ENCODE measurements around the gene SPATA13.
A peak's percentile ranks its signal among the peaks of the same experiment; 100 is the strongest.
"Not testable (repeated sequence)": the region's sequence is repeated elsewhere in the genome, so short reads cannot be mapped to it uniquely, and the experiment has no call there.

Gene SPATA13

DNA sequence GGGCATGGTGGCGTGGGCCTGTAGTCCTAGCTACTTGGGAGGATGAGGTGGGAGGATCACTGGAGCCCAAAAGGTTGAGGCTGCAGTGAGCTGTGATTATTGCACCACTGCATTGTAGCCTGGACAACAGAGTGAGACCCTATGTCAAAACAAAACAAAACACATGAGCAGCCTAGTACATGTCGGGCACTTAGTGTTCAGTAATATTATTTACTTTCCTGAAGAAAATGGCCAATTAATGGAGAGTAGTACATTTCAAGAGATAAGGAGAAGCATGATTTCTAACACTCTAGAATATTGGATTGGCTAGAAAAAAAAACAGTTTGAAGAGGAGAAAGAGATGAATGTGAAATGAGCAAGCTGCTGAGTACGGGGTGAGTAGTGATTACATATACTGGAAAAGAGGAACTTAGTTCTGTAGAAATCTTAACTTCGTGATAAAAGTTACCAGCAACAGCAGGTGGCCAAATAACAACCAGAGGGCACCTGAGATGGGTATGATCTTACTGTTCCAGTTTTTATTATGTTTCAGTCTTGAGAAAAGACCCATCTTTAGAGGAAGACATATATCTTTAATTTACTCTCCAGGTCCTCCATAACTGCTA, 36.2 kb downstream of the SPATA13 start:
- DNase-seq (ENCODE audit: low read depth): no peak

DNA sequence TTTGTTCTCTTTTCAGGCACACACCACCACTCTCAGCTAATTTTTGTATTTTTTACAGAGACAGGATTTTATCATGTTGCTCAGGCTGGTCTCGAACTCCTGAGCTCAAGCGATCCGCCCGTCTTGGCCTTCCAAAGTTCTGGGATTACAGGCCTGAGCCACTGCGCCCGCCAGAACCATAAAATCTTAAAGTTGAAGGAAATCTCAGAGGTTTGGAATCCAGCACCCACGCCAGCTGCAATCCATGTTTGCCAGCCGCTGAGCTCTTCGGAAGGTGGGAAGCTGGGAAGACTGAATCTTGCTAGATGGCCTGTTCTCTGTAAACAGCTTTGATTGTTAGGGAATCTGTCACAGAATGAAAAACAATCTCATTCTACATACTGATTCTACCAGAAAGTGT, 38.5 kb downstream of the SPATA13 start:
- DNase-seq (ENCODE audit: low read depth): no peak

DNA sequence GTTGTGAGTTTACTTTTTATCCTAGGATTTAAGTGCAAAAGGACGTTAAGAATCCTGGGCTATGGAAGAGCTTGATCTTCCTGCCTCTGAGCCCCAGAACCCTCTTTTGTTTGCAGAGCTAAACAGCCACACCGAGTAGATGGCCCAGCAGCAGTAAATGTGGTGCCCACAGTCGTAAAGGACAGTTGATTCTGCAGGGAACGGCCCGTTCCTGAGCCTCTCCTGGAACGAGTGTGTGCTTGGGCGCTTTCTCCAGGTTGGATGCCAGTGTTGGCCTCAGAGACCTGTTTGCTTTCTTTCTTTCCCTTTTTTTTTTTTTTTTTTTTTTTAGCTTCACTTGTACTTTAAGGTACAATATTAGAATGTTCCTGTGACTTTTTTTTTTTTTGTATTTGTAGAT, 41.7 kb downstream of the SPATA13 start:
- no peak for DNase-seq (ENCODE audit: low read depth)

- no peak for DNase-seq (ENCODE audit: low read depth)
Measured at GRCh38 chr13:24203273-24203672, 42.8 kb downstream of the SPATA13 start.

DNA sequence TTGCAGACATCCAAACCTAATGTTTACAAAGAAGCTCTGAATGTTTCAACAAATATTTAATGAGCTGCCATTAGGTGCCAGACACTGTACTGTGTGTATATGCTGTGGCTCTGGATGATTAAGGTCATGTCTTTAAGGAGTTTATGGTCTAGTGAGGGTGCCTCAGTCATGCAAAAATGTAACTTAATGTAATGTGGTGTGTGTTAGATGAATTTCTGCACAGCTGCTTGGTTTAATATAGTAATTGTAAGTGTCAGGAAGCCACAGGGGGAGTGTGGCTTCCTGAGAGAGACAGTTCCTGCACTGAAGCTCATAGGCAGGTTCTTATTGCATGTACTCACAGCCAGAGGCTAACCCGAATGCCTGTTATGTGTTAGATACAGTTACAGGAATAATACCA, 43.3 kb downstream of the SPATA13 start:
- no peak for DNase-seq (ENCODE audit: low read depth)

GRCh38 chr13:24205076-24205475, 44.6 kb downstream of the SPATA13 start:
- not testable (repeated sequence) for DNase-seq (ENCODE audit: low read depth)

DNA sequence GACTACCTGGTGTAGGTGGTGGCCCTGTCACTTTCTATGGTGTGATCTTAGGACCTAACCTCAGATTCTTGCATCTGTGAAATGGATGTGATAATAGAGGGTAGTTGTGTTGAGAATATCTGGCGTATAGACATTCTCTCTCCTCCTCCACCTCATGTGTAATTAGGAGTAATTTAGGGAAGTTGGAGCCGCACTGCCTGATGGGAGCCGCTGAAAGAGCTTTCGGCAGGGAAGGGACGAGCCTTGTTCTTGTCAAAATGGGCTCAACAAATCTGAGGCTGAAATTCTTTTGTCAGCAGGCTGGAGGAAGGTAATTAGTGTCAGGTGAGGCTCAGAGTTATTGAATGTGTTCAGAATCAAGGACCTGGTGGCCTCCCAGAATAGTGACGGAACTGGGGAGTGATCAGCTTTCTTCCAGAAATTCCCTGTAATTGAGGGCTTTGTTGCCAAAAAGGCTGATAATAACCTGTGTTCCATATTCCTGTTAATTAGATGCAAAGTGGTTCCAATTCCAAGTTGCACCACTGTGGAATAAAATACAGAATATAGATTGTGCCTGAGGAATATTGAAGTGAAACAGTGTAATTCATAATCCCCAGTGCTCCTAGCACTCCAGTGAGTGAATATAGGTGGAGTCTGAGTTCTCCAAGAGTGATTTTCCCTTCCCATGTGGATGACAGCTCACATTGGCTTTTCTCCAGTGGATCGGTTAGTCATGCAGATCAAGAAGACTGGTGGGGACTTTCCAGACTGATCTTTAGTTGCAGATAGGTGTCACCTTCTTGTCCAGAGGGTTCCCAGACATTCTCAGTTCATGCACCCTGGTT, 47.5 kb downstream of the SPATA13 start:
- DNase-seq (ENCODE audit: low read depth): peak; percentile 67

- no peak for DNase-seq (ENCODE audit: low read depth)
Measured at GRCh38 chr13:24209138-24209537, 48.6 kb downstream of the SPATA13 start.

GRCh38 chr13:24212254-24212653, 51.7 kb downstream of the SPATA13 start:
- no peak for DNase-seq (ENCODE audit: low read depth)

DNA sequence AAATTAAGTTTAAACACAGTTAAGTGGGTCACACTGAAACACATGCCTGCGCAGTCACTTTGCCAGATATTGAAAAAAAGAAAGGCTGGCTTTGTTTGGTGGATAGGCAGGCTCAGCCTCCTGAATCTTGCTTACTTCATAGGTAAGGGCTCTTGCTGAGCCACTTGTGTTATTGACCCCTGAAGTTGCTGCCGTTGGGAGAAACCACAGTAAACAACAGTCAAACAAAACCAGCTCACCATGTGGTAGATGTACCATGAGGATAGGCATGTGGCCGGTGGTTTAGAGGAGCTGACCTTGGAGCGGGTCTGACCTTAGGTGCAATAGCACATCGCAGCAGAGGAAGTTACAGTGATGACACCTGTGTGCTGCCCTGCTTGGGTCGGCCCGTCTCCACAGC, 52.2 kb downstream of the SPATA13 start:
- no peak for DNase-seq (ENCODE audit: low read depth)

DNA sequence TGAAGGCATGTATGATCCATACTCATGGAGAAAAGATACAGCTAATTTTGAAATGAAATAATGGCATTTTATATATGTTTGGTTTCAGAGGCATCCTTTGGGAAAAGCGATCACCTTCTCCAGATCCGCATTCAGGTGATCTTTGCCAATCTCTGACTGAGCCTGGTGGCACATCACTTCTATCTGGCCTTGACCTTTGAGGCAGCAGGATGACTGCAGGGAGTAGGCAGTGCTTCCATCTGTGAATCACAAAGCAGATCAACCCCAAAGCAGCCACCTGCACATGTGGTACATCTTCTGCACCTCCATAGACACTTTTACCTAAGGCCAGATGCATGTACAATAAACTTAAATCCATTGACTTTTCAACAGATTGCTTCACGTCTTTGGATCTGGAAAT, 53.4 kb downstream of the SPATA13 start:
- no peak for DNase-seq (ENCODE audit: low read depth)

DNA sequence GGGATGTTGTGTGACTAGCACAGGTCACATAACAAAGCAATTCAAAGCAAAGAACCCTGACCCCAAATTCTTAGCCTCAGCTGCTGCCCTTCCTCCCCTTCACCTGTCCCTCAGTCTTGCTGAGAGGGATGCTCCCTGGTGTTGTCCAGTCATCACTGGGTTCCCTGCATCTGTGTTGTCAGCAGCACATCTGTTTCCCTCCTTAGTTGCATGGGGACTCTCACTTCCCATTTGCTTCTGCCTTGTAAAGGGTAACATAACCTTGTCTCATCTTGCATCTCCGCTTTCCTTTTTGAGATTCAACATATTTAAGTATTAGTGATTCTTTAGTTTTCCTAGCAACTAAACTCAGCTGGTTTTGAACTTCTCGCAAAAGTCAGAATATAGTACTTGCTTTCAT, 54.0 kb downstream of the SPATA13 start:
- no peak for DNase-seq (ENCODE audit: low read depth)

DNA sequence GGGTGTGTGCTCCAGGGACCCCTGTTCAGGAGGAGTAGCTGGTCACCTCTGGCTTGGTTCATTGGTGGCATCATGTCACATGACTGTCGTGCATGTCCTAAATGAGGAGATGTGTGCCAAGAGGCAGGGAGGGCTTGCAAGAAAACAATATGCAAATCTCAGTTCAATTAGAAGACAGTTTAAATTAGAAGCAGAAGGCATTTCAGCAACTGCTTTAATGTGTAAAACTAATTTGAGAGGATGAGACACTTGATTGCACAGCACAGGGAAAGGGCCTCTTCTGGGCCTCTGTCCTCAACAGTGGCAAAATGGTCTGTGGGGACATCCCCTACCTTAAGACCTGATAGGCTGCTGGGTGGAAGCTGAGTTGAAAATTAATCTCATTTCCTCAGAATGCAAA, 54.6 kb downstream of the SPATA13 start:
- no peak for DNase-seq (ENCODE audit: low read depth)

DNA sequence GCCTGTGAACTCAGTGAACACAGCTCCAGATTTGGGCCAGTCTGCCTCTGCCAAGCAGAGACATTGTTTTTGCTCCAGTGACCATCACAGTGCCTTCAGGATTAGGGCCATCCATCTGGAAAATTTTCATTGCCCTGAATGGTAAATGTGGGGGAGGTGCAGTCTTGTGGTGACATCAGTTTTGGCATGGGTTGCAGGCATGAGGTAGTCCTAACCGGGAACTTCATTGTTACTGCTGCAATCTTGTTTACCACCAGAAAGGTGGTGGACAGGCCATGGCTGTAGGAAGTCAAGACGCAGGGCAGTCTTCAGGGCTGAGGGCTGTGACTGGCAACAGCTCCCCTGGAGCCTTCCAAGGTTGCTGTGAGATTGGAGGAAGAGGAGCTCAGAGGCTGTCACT, 55.2 kb downstream of the SPATA13 start:
- no peak for DNase-seq (ENCODE audit: low read depth)

- DNase-seq (ENCODE audit: low read depth): no peak
Measured at GRCh38 chr13:24216176-24216575, 55.7 kb downstream of the SPATA13 start.

DNA sequence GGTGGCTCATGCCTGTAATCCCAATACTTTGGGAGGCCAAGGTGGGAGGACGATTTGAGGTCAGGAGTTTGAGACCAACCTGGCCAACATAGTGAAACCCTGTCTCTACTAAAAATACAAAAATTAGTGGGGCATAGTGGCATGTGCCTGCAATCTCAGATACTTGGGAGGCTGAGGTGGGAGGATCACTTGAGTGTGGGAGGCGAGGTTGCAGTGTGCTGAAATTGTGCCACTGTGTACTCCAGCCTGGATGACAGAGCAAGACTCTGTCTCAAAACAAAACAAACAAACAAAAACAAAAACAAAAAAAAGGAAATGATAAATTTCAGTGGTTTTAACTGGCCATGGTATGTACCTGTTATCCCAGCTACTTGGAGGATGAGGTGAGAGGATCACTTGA, 56.3 kb downstream of the SPATA13 start:
- not testable (repeated sequence) for DNase-seq (ENCODE audit: low read depth)

DNA sequence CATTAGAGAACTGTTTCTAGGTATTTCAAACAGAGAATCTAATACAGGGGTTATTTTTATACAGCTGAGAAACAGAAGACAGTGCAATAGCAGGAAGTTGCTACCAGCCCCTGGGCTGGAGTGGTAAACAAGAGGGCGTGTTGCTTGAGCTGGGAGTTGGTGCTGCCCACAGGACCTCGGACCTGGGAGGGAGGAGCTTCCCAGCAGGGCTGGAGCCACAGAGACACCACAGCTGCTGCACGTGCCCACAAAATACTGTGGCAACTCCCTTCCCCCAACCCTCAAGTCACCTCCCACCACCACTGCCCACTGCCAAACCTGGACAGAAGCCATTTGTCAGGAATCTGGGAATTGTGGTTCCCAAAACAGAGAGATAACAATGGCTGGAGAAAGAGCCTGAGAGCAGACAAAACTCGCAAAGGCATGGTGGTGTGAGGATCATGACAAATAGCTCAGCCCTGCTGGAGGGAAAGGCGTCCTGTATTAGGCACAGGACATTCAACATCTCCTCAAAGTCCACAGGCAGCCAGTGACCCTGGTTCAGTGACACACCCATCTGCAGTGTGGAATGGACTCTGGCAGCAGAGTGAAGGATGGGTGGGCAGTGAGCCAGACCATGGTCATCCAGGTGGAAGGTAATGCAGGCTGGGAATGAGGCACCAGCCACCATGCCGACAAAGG, 57.2 kb downstream of the SPATA13 start:
- DNase-seq (ENCODE audit: low read depth): no peak

GRCh38 chr13:24218338-24218737, 57.8 kb downstream of the SPATA13 start:
- no peak for DNase-seq (ENCODE audit: low read depth)

- no peak for DNase-seq (ENCODE audit: low read depth)
Measured at GRCh38 chr13:24218977-24219376, 58.5 kb downstream of the SPATA13 start.

GRCh38 chr13:24220086-24220703, 59.7 kb downstream of the SPATA13 start:
- DNase-seq (ENCODE audit: low read depth): peak; percentile 79

DNA sequence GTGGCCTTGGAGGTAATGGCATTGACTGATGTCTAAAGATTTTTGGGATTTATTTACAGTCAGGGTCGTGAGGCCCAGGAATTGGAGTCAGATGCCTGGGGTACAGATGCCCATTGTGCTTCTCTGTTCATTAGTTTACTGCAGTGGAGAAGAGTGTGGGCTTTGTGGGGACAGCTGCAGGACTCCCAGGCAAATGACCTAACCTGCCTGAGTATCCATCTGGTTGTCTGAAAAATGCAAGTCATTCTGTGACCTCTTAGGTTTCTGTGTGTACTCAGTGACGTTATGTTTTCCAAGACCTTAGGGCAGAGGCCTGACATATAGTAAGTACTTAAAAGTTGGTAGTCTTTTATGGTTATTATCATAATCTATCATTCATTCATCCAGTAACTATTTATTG, 60.5 kb downstream of the SPATA13 start:
- DNase-seq (ENCODE audit: low read depth): no peak

- DNase-seq (ENCODE audit: low read depth): no peak
Measured at GRCh38 chr13:24222756-24223155, 62.2 kb downstream of the SPATA13 start.
